Measurements from ENCODE around the gene ZNF573.

- no peak for TF ChIP-seq EZH2 (IDR thresholded peaks at IDR 0.05; ENCODE audit: borderline replicate concordance, low read length)
- TF ChIP-seq, protein P1, sequence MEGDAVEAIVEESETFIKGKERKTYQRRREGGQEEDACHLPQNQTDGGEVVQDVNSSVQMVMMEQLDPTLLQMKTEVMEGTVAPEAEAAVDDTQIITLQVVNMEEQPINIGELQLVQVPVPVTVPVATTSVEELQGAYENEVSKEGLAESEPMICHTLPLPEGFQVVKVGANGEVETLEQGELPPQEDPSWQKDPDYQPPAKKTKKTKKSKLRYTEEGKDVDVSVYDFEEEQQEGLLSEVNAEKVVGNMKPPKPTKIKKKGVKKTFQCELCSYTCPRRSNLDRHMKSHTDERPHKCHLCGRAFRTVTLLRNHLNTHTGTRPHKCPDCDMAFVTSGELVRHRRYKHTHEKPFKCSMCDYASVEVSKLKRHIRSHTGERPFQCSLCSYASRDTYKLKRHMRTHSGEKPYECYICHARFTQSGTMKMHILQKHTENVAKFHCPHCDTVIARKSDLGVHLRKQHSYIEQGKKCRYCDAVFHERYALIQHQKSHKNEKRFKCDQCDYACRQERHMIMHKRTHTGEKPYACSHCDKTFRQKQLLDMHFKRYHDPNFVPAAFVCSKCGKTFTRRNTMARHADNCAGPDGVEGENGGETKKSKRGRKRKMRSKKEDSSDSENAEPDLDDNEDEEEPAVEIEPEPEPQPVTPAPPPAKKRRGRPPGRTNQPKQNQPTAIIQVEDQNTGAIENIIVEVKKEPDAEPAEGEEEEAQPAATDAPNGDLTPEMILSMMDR (IDR thresholded peaks at IDR 0.05; ENCODE audit: low read length), result peak; percentile 78
These were observed 60.1 kb downstream of the ZNF573 start, which contains the start of gene ZNF607 for GRCh38 chr19:37719111-37719926.

Measured in OCI-LY1 (cell line).